ENCODE data around the gene CHTF8.

CHTF8 gene

DNA sequence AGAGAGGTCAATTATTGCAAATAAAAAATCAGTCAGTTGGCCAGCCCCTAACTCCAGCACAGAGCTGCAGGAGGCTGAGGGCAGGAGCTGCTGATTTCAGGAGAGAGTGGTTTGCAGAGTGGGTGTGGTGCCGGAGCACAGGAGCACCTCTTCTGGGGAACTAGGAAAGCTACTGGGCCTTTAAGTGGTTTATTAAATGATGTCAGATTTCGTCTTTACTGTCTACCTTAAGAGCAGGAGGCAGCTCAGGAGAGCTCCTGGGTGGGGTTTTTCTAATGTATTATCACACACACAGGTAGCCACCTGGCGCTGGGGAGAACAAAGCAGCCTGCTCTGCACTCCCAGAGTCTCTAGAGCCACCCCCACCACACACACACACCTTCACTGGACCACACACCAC lies 38.4 kb downstream of the CHTF8 start:
- in situ Hi-C loops (cut with MboI; ENCODE audit: low sequenced_read_pairs) = no loop called here

DNA sequence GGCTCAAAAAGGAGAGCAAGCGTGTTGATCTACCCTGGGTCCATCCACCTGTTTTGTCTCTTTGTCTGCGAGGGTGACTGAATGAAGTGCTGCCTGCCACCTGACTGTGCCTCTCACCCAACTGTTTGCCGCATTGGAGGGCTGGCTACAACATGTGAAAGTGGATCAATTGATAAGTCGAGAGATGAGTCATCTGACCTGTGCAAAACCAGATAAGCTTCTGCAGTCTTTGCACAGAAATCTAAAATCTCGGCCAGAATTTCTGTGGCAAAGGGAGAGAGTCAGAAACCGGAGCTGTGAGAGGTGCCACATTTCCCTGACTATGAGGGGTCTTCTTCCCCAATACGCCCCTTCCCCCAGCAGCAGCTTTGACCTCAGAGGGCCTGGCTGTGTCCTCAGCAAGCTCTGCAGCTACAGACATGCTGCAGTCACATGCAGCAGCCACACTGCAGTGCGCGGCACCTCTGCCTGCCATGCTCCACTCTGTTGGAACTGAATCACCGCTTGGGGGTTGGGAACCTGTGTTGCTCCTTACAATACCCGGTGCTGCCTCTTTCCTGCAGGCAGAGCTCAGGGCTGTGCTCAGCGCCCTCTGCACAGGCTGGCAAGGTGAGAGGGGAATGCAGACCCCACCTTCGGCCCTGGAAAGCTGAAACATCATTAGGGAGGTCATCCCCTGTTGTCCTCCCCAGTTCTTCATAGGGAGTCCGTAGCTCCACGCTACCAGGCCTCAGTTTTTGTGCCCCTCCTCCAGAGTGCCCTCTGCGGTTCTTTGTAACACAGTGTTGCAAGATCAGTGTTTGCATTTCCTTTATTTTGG lies 43.1 kb downstream of the CHTF8 start:
- in situ Hi-C loops (cut with MboI; ENCODE audit: low sequenced_read_pairs) = no loop called here

DNA sequence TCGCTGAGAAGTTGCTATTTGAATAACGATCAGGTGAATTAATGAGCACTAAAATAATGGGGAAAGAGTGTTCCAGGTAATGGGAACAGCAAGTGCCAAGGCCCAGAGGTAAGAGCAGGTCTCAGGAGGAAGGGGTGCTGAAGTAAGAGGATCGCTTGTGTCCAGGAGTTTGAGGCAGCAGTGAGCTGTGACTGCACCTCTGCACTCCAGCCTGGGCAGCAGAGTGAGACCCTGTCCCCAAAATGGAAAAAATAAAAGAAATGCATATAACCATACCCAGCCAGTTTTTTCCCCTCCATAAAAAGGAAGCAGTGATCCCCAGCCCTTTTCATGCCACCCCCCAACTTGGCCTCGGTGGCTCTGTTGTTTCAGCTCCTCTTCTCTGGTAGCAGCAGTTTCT lies 43.7 kb downstream of the CHTF8 start:
- in situ Hi-C loops (cut with MboI; ENCODE audit: low sequenced_read_pairs) = no loop called here

DNA sequence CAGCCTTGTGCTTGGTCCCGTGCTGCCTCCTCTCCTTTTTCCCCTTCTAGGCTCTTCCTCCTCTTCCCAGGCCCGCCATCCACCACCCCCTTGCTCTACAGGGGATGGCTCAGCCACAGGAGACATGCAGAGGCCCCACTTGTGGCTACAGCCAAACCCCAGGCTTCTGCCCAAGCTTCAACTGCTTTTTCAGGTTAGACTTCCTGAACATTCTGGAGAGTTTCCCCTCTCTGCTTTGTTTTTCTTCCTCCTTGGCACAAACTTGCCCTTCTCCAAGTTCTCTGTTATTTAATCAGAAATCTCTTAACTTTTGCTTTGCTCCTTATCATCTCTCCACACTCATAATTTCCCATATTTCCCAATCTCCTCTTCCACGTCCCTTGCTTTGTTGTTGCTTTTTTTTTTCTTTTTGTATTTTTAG lies 45.2 kb downstream of the CHTF8 start:
- in situ Hi-C loops (cut with MboI; ENCODE audit: low sequenced_read_pairs) = no loop called here

- in situ Hi-C loops (cut with MboI; ENCODE audit: low sequenced_read_pairs) = no loop called here
Observed at GRCh38 chr16:69085032-69085695, 47.2 kb downstream of the CHTF8 start.

- in situ Hi-C loops (cut with MboI; ENCODE audit: low sequenced_read_pairs) = no loop called here
Observed at GRCh38 chr16:69084289-69084688, 48.1 kb downstream of the CHTF8 start.

GRCh38 chr16:69083306-69083941 lies 49.0 kb downstream of the CHTF8 start:
- in situ Hi-C loops (cut with MboI; ENCODE audit: low sequenced_read_pairs) = no loop called here

DNA sequence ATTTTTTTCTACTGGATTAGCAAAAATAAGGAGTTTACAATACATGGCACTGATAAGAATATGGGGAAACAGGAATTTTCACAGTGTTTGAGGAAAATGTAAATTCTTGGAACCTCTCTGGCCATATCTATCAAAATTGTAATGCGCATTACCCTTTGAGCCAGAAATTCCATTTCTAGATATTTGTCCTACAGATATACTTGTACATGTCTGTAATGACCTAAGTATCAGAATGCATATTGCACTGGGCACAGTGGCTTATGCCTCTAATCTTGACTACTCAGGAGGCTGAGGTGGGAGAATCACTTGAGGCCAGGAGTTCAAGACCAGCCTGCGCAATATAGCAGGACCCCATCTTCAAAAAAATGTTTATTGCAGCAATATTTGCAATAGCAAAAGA lies 52.7 kb downstream of the CHTF8 start:
- in situ Hi-C loops (cut with MboI; ENCODE audit: low sequenced_read_pairs) = no loop called here

GRCh38 chr16:69078073-69078472 lies 54.3 kb downstream of the CHTF8 start:
- in situ Hi-C loops (cut with MboI; ENCODE audit: low sequenced_read_pairs) = no loop called here

DNA sequence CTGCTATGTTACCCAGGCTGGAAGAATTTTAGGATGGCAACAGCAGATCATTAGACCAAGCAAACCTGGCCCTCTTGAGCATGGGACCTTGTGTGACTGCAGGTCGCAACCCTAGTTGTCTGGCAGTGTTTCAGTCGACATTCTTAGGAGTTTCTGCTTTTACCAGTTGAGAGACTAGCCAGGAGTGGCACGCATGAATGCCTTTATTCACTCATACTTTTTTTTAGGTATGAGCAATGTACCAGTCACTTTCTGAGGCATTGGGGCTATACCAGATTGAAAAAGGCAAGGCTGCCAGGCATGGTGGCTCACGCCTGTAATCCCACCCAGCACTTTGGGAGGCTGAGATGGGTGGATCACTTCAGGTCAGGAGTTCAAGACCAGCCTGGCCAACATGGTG lies 55.1 kb downstream of the CHTF8 start:
- in situ Hi-C loops (cut with MboI; ENCODE audit: low sequenced_read_pairs) = no loop called here

DNA sequence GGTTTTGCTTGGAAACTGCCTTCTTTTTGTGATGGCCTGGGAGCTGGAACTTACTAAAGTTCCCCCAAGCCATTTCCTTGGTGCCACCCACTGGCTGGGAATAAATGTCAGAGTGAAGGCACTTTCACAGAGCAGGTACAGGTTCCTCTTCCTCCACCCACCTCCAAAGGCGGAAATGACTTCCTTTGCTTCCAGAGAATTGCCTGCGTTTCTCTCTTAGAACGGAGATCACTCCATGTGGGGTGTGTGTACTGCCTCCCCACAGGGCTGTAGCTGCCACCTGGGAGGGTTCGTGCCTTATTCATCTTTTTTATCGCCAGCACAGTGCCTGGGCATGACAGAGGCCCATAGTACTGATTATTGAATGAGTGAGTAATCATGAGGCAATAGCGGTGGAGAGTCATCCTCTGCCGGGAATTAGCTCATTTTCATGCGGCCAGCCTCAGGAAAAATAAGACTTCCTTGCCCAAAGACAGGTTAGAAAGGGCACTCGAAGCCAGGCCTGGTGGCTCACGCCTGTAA lies 59.1 kb downstream of the CHTF8 start:
- in situ Hi-C loops (cut with MboI; ENCODE audit: low sequenced_read_pairs) = no loop called here

GRCh38 chr16:69072640-69072974 lies 59.8 kb downstream of the CHTF8 start:
- in situ Hi-C loops (cut with MboI; ENCODE audit: low sequenced_read_pairs) = no loop called here

GRCh38 chr16:69071036-69071435 lies 61.4 kb downstream of the CHTF8 start:
- in situ Hi-C loops (cut with MboI; ENCODE audit: low sequenced_read_pairs) = no loop called here

DNA sequence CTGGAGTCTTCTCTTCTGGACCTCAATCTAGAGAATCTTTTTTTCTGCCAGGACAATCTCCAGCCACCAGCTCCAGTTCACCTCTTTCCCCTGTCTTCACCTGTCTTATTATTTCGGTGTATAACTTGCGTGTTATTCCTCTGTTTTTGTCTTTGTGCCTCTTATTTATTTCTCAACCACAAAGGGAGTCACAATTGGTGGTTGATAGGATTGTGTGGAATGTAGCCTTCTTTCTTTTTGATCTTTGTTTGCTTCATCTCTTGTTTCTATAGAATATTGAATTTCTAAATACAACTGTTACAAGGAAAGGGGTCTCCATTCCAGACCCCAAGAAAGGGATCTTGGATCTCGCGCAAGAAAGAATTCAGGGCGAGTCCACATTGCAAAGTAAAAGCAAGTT lies 62.9 kb downstream of the CHTF8 start:
- in situ Hi-C loops (cut with MboI; ENCODE audit: low sequenced_read_pairs) = no loop called here
